ENCODE measurements around the gene ITGAE.

- no peak for TF ChIP-seq CTCF (conservative IDR thresholded peaks at IDR 0.05; ENCODE audit: low read depth, low read length)
- TF ChIP-seq EZH2 (IDR thresholded peaks at IDR 0.05; ENCODE audit: borderline replicate concordance, low read depth, low read length, poor library complexity, severe bottlenecking): no peak
These were observed 70.0 kb downstream of the ITGAE start for GRCh38 chr17:3730881-3731429.

Data from A673 (cell line).